DLD1 (cell line): ENCODE measurements around the gene BAHCC1.

ENCODE experiments used
- in situ Hi-C: cut with HindIII; loops from 2 replicates; pipeline ENCODE4 v1.10.0; 2017; ENCODE audit warnings: low sequenced_read_pairs

The BAHCC1 gene

DNA sequence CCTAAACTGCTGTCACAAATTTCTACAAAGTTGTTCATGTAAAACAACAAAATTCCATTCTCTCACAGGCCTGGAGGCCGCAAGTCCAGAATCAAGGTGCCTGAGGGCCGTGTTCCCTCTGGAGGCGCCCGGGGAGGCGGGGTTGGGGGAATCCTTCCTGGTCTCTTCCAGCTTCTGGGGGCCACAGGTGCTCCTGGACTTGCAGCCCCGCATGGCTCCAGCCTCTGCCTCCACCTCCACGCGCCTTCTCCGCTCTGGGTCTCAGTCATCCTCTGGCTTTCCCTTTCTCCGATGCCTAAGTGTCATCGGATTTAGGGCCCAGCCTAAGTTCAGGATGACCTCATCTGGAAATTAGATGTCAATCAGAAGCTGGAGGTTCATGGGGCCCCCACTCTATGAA, 28.6 kb upstream of the BAHCC1 start:
- in situ Hi-C loops, result no loop called here

GRCh38 chr17:81367171-81367570, 28.1 kb upstream of the BAHCC1 start:
- in situ Hi-C loops, result no loop called here

DNA sequence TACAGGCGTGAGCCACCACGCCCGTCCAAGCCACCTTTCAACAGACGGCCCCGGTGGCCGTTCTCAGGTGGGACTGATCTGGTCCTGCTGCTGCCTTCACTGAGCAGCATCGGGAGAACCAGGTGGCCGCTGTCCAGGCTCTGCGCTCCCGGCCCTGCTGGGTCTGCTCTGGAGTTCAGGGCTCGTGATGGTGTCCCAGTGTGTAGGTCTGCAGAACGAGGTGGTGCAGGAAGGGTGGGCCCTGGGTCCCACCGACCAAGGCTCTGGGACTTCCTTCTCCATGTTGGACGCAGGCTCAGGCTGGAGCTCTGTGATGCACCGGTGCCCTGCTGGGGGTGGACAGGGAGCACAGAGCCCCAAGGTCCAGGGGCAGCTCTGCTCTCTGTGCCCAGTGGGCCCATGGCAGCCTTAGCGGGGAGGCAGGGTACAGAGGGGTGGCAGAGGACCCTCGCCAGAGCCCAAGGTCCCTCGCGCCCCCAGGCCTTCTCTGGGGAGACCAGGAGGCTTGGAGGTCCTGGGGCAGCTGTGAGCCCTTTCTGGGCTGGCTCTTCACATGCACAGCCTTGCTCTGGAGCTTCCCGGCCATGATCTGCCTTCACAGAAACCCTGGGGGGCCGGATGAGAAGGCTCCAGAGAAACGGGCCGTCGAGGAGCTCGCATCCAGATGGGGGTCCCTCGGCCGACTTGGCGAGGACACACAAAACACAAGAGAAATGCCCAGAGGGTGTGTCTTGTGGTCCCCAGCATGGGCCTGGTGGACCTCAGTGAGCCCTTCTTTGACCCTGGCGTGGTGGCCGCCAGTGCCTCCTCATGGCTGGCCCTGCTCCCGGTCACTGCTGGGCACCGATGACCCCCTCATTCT, 26.9 kb upstream of the BAHCC1 start:
- in situ Hi-C loops, result no loop called here

- in situ Hi-C loops, result no loop called here
Observed at GRCh38 chr17:81370294-81370693, 25.0 kb upstream of the BAHCC1 start.

DNA sequence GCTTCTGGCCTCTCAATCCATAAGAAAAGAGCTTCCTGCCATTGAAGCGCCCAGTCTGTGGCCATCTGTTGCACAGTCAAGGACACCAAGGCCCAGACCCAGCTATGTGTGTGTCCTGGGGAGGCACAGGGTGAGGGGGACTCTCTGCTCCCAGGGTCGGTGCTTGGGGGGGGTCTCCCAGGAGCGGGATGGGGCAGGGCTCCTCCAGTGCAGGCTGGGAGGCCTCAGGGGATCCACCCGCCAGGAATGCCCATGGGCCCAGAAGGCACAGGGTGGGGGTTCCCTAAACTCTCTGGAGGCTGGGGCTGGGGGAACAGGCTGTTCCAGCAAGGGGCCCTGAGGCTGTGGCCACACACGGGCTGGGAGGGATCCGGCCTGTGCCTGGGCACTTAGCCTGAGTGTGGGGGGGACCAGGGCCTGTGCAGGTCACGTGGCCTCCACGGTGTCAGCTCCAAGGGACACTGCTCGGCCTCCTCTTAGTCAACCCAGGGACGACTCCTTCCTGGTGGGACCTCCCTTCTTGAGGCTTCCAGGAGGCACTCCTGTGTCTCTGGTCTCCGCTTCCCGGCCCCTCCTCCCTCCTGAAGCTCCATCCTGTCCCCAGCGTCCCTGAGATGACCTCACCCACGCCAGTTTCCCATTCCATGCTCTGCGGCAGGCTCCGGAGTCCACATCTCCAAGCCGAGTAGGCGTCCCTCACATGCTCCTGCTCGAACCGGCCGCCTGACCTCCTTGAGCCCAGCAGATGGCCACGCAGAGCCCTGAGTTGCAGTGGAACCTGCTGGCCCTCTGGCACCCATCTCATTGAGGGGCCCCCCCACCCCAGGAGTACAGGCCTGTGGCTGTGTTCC, 23.1 kb upstream of the BAHCC1 start:
- in situ Hi-C loops, result no loop called here

- in situ Hi-C loops, result no loop called here
Observed at GRCh38 chr17:81373536-81374160, 21.6 kb upstream of the BAHCC1 start.

GRCh38 chr17:81374890-81375289, 20.4 kb upstream of the BAHCC1 start:
- in situ Hi-C loops, result no loop called here

- in situ Hi-C loops, result no loop called here
Observed at GRCh38 chr17:81376946-81377714, 18.1 kb upstream of the BAHCC1 start.

GRCh38 chr17:81378941-81379511, 16.2 kb upstream of the BAHCC1 start:
- in situ Hi-C loops, result no loop called here

DNA sequence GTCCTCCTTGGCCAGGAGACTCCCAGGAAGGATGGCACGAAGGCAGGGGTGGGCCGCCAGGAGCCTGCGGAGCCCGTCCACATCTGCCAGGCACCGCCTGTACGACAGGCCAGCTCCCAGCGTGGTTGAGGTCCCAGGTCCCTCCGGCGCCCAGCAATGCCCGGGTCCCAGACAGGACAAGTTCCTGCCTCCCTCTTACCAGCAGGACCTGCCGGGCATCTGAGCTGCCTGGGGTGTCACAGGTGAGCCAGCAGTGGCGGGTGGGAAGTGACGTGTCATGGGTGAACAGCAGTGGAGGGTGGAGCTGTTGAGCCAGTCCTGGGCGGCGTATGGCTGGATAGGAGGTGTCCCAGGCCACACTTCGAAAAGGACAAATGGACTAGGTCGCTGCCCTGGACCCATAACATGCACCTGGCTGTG, 15.7 kb upstream of the BAHCC1 start:
- in situ Hi-C loops, result no loop called here

GRCh38 chr17:81380131-81380530, 15.1 kb upstream of the BAHCC1 start:
- in situ Hi-C loops, result no loop called here

DNA sequence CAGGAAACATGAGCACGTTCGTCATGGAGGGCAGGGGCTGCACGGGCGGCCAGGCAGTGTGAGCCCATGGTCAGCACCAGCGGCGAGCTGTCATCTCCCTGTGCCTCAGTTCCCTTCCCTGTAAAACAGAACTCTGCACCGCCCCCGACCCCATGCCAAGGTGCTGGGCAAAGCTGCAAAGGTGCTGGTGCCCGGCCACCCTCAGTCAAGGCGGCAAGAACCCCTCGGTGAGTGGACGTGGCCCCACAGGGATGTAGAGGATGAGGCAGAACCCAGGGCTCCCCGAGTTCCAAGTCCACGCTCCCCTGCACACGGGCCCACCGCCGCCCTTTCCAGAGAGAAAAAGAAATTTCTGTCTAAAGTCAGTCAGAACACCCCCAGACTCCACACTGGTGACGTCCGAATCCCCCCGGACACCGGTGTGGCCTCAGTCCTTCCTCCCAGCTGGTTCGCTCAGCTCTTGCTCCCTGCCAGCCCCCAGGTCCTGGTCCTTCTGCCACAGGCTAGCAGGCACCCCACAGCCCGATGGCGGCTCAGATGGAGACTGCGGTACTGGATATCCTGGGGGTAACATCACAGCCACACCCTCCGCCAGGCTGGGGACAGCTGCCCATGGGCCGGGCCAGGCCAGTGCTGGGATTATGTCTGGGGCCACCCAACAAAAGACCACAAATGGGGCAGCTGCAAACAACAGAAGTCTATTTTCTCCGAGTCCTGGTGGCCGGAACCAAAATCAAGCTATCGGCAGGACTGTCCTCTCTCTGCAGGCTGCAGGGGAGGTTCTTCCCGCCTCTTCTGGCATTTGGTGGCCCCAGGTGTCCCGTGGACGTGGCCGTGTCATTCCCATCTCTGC, 14.4 kb upstream of the BAHCC1 start:
- in situ Hi-C loops, result no loop called here

GRCh38 chr17:81381632-81382577, 13.4 kb upstream of the BAHCC1 start:
- in situ Hi-C loops, result no loop called here

DNA sequence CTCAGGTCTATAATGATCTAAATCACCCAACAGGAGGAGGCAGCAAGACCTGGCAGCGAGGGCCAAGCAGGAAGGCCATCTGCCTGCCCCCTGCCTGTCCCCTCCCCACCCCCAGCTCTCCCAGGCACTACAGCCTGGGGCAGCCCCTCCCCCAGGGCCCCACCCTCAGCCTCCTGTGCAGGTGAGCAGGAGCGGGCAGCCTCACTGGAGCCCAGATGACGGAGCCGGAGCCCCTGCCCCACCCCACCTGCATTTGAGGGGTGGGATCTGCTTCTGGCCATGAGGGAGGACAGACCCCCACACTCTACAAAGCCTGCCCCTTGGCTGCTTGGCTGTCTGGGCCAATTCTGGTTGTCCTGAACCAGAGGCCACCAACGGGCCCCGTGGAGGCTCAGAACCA, 12.4 kb upstream of the BAHCC1 start:
- in situ Hi-C loops, result no loop called here

- in situ Hi-C loops, result no loop called here
Observed at GRCh38 chr17:81383504-81384421, 11.5 kb upstream of the BAHCC1 start.

DNA sequence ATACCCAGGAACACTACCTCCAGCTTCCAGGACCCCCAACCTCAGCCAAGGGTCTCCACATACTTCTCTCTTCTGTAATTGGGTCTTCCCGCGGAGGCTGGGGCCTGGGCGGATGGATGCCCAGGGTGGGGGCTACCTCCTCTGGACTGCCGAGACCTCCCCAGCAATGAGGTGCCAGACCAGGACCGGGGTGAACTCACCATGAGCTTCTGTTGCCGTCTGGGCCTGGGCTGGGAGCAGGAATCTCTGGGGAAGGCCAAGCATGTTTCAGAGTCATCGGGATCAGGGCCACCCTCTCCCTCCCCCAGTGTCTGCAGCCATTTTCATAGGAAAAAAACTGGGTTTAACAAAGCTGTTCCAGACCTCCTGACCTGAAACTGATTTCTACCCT, 10.3 kb upstream of the BAHCC1 start:
- in situ Hi-C loops, result no loop called here

DNA sequence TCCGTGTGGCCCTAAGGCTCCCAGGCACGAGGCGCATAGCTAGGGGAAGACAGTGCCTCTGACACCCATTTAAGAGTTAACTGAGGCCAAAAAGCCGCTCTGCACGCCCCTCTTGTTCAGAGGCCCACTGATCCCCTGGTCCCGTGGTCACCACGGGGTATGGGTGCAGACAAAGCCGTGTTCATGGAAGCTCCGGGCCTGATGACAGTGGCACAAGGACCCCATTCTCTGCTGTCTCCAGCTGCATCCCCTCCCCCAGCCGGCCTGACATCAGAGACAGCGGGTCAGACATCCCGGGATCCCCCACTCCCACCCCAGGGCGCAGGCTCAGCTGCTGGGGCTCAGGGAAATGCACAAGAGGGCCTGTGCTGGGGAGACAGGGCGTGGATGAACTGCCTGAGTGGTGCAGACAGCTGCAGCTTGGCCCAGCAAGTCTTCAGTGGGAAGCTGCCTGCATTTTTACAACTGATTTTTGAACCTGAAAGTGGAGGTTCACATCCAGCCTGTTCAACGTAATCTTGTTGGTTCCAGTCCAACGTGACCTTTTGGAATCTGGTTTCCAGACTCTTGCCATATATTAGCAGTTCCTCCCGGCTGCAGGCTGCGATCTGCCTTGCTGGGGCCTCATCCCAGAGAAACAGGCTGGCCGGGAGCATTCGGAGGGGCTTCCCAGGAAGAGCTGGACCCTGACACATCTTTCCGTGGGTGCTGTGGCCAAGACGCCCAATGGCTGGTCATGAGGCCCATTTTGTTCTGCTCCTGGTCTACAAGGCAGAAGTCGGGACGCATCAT, 9.7 kb upstream of the BAHCC1 start:
- in situ Hi-C loops, result no loop called here
